RKO (cell line): ENCODE results near the gene MYL5.
"Not testable (repeated sequence)": the region's sequence is repeated elsewhere in the genome, so short reads cannot be mapped to it uniquely, and the experiment has no call there.

Experiments used
- DNase-seq: peaks from one replicate; pipeline ENCODE4 v3.0.0-alpha.2; 2016; ENCODE audit warnings: low spot score

MYL5 gene

DNA sequence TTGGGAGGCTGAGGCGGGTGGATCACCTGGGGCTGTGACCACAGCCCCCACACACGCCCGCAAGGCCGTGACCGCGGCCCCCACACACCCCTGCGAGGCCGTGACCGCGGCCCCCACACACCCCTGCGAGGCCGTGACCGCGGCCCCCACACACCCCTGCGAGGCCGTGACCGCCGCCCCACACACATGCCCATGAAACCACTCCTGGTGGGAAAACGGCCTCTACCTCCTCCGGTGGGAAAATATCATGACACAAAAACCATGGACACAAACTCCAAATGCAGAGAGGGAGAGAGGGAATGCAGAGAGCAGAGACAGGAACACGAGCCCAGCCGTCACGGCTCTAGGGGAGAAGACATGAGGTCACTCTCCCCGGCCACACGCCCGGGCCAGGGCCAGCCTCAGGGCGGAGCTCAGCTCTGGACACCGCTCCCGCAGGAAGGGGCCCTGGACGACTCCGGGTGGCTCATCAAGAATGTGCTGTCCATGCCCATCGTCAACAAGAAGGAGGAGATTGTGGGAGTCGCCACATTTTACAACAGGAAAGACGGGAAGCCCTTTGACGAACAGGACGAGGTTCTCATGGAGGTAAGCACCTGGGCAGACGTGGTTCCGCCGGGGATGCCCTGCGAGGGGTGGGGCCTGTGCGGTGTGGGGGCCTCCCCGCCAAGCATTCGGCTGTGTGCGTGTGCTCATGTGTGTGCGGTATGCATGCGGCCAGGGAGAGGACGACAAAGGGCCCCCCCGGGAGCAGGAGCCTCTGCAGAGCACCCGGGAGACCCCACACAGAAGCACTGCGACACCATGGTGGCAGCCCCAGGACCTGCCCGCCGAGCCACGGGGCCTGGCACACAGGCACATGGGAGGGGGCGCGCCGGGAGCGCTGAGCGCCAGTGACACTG lies 17.7 kb upstream of the MYL5 start:
- DNase-seq: no peak

DNA sequence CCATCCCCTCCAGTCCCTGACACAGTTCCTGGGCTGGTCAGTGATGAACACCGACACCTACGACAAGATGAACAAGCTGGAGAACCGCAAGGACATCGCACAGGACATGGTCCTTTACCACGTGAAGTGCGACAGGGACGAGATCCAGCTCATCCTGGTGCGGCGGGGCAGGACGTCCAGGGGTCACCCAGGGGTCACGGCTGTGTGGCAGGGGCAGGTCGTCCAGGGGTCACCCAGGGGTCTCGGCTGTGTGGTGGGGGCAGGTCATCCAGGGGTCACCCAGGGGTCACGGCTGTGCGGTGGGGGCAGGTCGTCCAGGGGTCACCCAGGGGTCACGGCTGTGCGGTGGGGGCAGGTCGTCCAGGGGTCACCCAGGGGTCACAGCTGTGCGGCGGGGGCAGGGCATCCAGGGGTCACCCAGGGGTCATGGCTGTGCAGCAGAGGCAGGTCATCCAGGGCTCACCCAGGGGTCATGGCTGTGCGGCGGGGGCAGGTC lies 17.0 kb upstream of the MYL5 start:
- DNase-seq: no peak

DNA sequence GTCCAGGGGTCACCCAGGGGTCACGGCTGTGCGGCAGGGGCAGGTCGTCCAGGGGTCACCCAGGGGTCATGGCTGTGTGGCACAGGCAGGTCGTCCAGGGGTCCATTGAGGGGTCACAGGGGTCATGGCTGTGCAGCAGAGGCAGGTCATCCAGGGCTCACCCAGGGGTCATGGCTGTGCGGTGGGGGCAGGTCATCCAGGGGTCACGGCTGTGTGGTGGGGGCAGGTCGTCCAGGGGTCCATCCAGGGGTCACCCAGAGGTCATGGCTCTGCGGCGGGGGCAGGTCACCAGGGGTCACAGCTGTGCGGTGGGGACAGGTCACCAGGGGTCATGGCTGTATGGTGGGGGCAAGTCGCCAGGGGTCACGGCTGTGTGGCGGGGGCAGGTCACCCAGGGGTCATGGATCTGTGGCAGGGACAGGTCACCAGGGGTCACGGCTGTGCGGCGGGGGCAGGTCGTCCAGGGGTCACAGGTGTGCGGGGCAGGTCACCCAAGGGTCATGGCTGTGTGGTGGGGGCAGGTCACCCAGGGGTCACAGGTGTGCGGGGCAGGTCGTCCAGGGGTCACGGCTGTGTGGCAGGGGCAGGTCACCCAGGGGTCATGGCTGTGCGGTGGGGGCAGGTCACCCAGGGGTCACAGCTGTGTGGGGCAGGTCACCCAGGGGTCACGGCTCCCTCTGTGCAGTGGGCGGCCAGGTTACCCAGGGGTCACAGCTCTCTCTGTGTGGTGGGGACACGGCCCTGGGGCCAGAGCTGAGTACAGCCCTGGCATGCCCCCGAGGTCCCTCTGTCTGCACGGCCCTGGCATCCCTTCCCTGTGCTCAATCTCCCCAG lies 16.3 kb upstream of the MYL5 start:
- no peak for DNase-seq

DNA sequence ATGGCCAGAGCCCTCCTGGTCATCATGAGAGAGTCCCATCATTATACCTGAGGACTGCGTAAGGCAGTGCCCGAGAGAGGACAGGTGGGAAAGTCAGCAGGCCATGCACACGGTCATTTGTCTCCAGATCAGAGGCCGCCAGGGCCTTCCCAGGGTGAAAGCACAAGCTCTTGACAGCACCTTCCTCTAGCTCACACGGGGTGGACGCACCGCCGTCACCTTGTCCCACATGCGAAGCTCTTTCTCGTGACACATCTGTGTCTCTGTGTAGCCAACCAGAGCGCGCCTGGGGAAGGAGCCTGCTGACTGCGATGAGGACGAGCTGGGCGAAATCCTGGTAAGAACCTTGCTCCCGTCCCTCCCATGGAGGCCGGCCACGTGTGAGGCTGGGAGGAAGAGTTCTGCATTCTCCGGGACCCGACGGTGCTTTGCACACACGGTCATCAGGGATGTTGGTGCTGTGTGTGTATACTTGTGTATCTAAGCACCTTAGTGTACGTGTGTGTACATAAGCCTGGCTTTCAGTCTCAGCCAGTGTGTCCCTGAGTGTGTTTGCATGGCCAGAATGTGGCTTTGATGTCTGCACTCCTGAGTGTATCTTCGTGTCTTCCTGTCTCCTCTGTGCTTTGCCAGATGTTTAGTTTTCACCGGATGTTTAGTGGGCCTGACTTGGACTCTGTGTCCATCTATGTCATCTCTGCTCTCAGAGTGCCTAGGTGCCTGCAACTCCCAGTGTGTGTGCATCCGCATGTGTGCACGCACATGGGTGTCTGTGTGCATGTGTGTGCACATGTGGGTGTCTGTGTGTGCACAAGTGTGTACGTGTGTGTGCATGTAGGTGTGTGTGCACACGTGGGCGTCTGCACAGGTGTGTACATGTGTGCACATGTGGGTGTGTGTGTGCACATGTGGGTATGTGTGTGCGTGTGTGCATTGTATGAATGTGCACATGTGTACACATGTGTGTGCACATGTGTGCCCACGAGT lies 15.4 kb upstream of the MYL5 start:
- DNase-seq: no peak

DNA sequence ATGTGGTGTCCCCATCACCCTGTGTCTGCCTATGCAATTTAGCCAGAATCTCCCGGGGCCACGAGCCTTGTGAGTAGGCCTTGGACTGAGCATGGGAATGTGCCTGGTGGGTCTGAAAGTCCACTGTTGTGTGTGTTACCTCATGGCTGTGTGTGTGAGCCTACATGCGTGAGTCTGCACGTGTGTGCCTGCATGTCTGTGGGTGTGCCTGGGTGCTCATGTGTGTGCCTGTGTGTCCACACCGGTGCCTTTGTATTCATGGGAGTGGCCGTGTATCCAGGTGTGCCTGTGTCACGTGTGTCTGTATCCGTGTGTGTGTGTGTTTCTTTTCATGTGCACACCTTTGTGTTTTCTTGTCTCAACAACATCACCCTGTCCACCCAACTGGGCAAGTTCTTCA lies 14.5 kb upstream of the MYL5 start:
- DNase-seq: no peak

DNA sequence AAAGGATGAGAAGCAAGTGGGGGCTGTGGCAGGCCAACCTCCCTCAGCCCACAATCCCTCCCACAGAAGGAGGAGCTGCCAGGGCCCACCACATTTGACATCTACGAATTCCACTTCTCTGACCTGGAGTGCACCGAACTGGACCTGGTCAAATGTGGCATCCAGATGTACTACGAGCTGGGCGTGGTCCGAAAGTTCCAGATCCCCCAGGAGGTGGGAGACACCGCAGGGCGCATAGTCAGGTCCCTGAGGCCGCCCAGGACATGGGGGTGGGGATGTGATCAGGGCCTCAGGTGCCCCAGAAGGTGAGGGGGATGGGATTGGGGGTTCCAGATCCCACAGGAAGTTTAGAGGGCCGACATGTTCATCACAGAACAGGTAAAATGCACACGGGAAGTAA lies 13.9 kb upstream of the MYL5 start:
- no peak for DNase-seq

DNA sequence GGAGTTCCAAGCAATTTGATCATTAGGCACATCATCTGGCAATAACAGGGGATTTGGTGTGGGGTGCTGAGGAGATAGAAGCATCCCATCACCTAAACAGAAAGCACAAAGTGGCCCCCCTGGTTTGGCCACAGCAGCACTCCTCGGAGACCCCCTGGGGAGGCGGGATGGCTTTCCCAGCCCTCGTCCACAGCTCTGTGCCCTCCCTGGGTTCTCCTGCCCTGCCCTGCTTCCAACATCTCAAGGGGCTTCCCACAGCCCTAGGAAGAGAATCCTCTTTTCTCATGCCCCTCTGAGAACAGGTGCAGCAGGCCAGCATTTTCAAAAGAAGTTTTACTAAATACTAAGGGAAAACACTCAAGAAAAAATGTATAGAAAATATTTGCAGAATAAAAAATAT lies 13.1 kb upstream of the MYL5 start:
- DNase-seq: no peak

DNA sequence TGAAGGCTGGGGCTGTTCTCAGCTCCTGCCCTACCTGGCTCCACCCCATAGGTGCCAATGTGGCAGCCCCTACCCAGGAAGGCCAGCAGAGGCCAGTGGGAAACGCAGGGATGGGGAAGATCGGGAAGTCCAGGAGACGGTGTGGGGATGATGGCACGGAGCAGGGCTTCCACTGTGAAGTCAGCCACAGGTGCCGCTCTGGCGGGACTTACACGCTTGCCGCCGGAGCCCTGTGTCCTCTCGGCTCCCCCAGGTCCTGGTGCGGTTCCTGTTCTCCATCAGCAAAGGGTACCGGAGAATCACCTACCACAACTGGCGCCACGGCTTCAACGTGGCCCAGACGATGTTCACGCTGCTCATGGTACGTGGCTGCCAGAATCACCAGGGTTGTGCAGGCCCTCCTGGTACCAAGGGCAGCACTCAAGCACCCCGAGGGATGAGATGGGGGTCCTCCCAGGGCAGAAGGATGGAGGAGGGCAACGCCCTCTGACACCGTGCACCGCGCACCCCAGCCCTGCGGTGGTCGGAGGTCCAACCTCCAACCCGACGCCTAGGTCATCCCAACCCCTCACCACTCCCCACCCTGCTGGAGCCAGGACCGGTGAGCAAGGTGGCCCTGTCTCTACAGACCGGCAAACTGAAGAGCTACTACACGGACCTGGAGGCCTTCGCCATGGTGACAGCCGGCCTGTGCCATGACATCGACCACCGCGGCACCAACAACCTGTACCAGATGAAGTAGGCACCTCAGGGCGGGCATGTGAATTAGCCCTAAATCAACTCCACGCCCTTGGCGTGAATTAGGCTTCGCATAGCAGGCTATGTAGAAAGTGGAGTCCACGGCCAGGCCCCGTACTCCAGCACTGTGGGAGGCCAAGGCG lies 12.2 kb upstream of the MYL5 start:
- no peak for DNase-seq

DNA sequence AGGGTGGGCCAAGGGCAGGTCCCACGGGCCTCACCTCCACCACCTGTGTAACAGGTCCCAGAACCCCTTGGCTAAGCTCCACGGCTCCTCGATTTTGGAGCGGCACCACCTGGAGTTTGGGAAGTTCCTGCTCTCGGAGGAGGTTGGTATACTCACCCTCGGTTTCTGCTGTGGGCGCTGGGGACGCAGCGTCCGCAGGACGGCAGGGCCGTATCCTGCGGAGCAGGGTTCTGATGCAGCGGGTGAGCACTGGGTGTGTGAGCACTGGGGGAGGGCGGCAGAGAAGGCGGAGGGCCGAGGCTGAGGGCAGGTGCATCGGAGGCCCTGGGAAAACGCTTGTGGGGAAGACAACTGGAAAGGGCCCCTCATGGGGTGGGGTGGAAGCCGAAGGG lies 11.3 kb upstream of the MYL5 start:
- no peak for DNase-seq

DNA sequence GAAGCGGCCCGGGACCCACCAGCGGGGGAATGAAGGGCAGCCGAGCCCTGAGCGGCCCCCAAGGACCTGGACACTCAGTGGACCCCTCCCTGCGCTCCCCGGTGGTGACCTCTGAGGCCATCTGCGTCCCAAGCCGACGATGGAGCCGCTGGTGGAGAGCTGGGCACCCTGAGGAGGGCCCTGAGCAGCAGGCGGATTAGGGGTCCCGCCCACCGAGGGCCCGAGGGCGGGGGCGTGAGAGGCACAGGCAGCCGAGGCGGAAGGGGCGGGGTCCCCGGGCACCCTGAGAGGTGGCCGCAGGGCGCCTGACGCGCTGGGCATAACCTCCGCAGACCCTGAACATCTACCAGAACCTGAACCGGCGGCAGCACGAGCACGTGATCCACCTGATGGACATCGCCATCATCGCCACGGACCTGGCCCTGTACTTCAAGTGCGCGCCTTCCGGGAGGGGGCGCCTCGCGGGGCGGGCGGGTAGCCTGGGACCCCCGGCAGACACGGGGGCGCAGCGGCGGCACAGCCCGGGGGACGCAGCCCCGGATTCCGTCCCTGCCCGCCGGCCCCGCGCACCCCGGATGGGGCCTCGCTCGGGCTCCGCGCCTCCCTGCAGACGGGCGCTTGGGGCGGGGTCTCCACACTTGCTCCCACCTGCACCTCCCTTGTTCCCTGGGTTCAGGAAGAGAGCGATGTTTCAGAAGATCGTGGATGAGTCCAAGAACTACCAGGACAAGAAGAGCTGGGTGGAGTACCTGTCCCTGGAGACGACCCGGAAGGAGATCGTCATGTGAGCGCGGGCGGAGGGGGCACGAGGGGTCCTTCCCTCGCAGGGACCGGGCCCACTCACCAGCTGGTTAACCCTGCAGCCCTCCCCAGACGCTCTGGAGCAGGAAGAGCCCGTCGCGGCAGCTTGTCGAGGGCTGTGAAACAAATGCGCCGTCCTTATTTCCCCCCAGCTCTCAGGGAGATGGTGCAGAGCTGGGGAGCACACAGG lies 10.6 kb upstream of the MYL5 start:
- no peak for DNase-seq

DNA sequence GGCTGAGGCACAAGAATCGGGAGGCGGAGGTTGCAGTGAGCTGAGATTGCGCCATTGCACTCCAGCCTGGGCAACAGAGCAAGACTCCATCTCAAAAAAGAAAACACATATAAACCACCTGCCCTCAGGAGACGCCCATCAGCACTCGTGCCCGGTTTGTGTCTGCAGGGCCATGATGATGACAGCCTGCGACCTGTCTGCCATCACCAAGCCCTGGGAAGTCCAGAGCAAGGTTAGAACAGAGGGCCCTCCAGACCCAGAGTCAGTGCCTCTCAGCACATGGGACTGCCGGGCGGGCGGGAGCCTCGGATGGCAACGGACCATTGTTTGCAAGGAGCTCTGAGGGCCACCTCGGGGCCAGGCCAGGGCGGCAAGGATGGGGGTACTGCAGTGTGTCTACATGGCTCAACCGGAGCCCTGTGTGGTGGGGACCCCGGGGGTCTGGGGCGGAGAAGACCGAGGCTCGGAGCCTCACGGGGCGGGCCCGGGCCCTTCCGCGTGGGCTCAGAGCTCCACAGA lies 9.6 kb upstream of the MYL5 start:
- DNase-seq: no peak

DNA sequence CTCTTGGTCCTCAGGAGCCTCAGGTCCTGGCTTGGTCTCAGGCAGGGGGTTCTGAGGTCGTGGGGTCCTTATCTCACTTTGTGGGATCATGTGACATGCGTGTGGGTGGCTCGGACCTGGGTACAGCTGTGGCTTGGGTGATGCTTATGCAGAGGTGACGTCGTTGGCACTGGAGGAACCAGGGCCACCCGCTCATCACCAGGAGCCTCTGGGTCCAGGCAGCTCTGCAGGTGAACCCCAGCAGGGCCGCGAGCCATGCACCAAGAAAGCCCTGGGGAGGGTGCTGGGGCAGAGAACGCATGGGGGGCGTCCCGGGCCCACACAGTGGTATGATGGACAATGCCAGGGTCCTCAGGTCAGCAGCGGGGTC lies 9.0 kb upstream of the MYL5 start:
- no peak for DNase-seq

DNA sequence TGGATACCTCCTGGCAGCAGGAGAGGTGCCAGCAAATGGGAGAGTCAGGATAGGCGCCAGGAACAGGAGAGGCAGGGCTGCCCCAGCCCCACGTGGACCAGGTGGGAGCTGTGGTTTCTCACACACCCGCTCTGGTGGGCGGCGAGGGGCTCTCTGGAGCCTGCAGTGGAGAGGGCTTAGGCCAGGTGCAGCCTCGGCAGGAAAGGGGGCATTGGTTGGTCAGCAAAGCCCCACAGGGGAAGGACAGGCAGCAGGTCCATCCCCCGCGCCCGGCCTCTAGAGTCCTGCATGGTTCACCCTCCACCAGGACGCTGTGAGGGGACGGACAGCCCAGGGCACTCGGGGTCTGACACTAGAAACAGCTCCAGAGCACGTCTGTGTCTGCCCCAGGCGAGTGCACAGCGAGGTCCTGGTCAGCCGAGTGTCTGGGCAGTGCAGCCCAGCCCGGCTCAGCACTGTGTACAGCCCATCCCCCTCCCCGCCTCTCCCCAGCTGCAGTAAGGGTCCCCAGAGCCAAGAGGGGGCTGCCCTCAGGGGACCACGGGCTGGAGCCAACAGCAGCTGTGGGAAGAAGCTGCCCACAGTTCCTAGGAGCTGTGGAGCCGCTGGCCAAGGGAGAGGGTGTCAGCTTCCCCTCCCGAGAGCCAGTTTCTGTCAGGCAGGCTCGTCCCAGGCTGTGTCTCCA lies 8.4 kb upstream of the MYL5 start:
- DNase-seq: no peak

DNA sequence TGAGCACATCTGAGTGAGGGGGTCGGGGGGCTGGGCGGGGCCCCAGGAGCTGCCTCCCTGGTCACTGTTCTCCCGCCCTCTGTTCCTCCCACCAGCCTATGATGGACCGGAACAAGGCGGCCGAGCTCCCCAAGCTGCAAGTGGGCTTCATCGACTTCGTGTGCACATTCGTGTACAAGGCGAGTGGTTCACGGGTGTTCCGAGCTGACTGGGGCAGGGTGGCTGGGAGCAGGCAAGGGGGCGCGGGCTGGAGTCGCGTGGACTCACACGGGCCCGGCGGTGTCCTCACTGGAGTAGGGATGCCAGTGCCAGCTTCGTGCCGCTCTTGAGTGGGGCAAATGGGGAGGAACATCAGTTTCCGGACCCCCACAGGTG lies 7.9 kb upstream of the MYL5 start:
- DNase-seq: no peak

DNA sequence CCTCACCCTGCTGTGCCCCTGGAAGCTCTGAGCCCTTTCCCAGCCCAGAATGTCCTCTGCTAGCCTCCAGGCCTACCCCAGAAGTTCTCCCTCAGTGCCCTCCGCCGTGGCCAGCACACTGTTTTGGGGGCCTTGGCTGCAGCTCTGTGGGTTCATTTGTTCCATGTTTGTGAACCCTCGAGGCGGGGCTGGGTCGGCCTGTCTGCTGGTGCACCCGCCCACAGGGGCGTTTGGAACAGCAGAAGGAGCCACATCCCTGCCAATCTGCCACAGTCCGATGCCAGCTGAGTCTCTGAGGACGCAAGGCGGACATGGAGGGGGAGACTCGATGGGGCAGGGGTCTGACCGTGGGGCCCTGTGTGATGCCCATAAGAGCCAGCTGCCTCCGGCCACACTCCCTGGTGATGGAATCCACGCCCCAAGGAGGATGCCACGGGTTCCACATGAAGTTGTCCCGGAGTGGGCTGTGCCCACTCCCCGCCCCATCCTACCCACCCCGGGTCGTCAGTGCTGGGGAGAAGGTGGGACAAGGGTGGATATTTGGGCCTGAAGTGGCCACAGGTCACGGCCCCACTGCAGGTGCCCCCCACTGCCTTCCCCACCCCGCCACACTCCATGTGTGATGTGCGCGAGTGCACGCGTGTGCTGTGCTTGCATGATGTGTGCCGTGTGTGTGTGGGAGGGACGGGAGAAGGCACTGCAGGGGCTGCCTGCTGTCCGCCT lies 7.4 kb upstream of the MYL5 start:
- DNase-seq: no peak

DNA sequence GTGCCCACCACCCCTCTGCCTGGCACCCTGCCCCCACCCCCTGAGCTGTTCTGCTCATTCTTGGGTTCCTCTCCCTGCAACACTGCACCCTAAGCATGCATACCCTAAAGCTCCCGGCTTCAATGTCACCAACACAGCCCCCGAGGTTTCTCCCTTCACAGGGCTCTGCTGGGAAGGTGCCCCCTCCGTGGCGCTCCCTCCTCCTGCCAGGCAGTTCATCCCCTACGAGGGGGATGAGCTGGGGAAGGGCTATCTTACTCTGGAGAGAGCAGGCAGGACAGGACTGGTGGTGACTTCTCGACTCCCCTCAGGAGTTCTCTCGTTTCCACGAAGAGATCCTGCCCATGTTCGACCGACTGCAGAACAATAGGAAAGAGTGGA lies 6.8 kb upstream of the MYL5 start:
- no peak for DNase-seq

DNA sequence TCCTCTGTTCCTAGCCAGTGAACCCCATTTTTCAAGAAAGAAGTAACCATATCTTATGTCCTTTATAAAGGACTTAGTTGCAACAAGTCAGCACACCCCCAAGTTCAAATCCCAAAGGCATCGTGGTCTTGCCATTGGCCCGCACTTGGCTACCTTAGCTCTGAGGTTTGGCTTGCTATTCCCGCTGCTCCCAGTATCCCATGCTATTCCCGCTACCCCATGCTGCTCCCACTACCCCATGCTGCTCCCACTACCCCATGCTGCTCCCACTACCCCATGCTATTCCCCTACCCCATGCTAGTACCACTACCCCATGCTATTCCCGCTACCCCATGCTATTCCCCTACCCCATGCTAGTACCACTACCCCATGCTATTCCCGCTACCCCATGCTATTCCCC lies 6.1 kb upstream of the MYL5 start:
- DNase-seq: not testable (repeated sequence)
